Esophagus muscularis mucosa (tissue), 3 donors: Measurements from ENCODE around the gene KLHL25.

Experiments
- POLR2AphosphoS5 ChIP-seq, 2 donors: sonication (generic); formaldehyde crosslinking; IDR thresholded peaks; one replicate each; pipeline ENCODE4 v1.6.1; 2017; ENCODE audit warnings: antibody characterized with exemption in 2 of 2
- TF ChIP-seq, protein P1 (sequence below), 3 experiments: fragments of 200-600 bp in 2 of 3; fragments of 450-650 bp in 1 of 3; sonication (generic) in 2 of 3; IDR thresholded peaks; one replicate each; pipeline ENCODE4 v1.5.1; 2017 to 2019; ENCODE audit warnings: antibody characterized with exemption in 3 of 3, mild to moderate bottlenecking in 2 of 3, moderate library complexity in 1 of 3

DNA sequence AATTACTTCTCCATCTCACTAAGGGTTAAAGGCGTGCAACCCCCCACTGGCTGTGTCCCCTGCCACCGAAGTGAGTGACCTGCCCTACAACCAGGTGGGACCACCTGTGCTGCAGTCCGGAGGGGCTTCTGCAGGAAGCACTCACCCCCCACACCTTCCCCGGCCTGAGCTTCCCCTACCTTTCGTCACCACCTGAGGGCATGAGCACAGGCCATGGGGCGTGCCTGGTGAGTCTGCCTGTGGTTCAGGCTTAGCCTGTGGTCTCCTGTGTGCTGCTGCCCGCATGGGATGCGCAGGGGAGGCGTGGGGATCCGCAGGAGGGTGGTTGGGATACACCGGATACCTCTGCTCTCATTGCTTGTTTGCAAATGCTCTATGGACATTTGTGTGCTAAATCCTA lies 46.0 kb downstream of the KLHL25 start:
- peak; percentile 3 to 20 for TF ChIP-seq POLR2AphosphoS5 (IDR thresholded peaks at IDR 0.05)
- TF ChIP-seq, protein P1, sequence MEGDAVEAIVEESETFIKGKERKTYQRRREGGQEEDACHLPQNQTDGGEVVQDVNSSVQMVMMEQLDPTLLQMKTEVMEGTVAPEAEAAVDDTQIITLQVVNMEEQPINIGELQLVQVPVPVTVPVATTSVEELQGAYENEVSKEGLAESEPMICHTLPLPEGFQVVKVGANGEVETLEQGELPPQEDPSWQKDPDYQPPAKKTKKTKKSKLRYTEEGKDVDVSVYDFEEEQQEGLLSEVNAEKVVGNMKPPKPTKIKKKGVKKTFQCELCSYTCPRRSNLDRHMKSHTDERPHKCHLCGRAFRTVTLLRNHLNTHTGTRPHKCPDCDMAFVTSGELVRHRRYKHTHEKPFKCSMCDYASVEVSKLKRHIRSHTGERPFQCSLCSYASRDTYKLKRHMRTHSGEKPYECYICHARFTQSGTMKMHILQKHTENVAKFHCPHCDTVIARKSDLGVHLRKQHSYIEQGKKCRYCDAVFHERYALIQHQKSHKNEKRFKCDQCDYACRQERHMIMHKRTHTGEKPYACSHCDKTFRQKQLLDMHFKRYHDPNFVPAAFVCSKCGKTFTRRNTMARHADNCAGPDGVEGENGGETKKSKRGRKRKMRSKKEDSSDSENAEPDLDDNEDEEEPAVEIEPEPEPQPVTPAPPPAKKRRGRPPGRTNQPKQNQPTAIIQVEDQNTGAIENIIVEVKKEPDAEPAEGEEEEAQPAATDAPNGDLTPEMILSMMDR (IDR thresholded peaks at IDR 0.05) = no peak
